GM04503 (cell line): Measurements from ENCODE around the gene CRYGN.

Experiments used
- DNase-seq: peaks from one replicate; pipeline ENCODE4 v3.0.0-alpha.2; 2012; ENCODE audit warnings: low read depth

CRYGN gene

GRCh38 chr7:151379534-151380198 is 60.3 kb downstream of the CRYGN start:
- no peak for DNase-seq

GRCh38 chr7:151379193-151379520 is 60.8 kb downstream of the CRYGN start:
- no peak for DNase-seq
